EL (cell line): Measurements from ENCODE around the gene CEP19.

Source experiments
- DNase-seq: peaks from one replicate; pipeline ENCODE4 v3.0.0-alpha.2; 2016

Gene CEP19

DNA sequence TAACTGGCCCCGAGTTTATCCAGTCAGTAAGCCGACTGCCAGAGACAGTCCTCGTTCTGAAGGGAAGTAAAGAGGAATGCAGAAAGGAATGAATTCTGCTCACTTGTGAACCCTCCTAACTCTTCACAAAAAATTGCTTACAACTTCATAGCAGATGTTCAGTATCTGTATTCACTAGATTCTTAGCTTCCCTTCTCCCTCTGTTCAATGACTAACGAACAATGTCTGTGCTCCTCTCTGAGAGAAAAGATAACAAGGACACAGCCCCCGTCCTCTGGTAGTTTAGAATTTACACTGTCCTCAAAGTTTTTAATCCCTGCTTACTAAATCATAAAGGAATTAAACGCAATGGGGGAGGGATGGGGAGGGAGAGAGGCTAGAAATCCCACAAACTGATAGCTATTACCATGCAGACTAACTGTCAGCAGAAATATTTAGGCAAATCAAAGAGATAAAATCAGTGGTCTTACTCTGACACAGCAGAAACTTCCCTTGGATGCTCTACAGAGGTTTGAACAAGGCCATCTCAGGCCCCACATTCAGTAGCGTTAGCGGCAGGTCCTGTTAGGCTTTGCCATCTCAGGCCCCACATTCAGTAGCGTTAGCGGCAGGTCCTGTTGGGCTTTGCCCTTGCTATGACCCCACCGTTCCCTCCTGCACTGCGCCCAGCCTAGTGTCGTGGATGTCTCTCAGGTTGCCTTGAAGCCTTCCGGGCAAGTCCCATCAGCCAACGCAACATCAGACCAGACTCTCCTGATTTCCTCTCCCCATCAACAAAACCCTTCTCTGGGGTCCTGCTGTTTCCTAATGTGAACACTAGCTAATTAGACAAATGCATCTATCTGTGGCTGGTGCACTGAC lies 49.1 kb downstream of the CEP19 start:
- DNase-seq, result no peak

DNA sequence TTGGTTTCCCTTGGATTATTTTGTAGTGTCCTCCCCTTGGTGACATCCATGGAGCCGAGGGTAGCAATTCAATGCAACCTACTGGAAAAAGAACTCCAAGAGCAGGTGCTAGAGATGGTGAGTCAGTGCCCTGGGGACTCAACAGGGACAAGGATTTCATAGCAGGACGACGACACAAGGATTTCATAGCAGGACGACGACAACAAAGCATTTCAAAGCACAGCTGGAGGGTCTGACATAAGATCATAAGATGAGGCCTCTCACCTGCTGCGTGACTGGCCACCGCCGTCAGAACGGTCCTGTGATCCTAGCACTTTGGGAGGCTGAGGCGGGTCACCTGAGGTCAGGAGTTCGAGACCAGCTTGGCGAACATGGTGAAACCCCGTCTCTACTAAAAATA lies 50.0 kb downstream of the CEP19 start:
- no peak for DNase-seq

DNA sequence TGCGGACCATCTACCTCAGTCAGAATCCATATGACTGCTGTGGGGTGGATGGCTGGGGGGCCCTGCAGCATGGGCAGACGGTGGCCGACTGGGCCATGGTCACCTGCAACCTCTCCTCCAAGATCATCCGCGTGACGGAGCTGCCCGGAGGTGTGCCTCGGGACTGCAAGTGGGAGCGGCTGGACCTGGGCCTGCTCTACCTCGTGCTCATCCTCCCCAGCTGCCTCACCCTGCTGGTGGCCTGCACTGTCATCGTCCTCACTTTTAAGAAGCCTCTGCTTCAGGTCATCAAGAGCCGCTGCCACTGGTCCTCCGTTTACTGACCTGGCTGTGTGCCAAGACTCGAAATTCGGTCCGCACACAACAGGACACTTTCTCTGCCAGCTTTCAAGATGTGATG lies 50.6 kb downstream of the CEP19 start:
- no peak for DNase-seq

DNA sequence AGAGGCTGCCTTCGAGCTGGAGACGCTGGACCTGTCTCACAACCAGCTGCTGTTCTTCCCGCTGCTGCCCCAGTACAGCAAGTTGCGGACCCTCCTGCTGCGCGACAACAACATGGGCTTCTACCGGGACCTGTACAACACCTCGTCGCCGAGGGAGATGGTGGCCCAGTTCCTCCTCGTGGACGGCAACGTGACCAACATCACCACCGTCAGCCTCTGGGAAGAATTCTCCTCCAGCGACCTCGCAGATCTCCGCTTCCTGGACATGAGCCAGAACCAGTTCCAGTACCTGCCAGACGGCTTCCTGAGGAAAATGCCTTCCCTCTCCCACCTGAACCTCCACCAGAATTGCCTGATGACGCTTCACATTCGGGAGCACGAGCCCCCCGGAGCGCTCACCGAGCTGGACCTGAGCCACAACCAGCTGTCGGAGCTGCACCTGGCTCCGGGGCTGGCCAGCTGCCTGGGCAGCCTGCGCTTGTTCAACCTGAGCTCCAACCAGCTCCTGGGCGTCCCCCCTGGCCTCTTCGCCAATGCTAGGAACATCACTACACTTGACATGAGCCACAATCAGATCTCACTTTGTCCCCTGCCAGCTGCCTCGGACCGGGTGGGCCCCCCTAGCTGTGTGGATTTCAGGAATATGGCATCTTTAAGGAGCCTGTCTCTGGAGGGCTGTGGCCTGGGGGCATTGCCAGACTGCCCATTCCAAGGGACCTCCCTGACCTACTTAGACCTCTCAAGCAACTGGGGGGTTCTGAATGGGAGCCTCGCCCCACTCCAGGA lies 51.5 kb downstream of the CEP19 start:
- no peak for DNase-seq

DNA sequence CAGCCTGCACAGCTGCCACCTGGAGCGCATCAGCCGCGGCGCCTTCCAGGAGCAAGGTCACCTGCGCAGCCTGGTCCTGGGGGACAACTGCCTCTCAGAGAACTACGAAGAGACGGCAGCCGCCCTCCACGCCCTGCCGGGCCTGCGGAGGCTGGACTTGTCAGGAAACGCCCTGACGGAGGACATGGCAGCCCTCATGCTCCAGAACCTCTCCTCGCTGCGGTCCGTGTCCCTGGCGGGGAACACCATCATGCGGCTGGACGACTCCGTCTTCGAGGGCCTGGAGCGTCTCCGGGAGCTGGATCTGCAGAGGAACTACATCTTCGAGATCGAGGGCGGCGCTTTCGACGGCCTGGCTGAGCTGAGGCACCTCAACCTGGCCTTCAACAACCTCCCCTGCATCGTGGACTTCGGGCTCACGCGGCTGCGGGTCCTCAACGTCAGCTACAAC lies 52.1 kb downstream of the CEP19 start:
- no peak for DNase-seq
